HL-60 (cell line): ENCODE measurements around the gene CHCHD1.

ENCODE experiments used
- CTCF ChIP-seq: IDR thresholded peaks from one replicate; pipeline ENCODE4 v1.5.1; 2011; ENCODE audit warnings: low read length, control low read depth, inconsistent platforms; ENCODE audit not compliant: insufficient read depth
- REST ChIP-seq: IDR thresholded peaks from 2 replicates; pipeline ENCODE4 v1.6.1; 2012; ENCODE audit warnings: low read depth; ENCODE audit not compliant: insufficient replicate concordance

GRCh38 chr10:73785721-73786511 is 4.1 kb downstream of the CHCHD1 start:
- TF ChIP-seq CTCF (no peak), REST (peak; percentile 92)
